Skeletal muscle tissue (tissue), 4 donors: ENCODE data around the gene OGG1. TPM values are rescaled to one million over a fixed set of nuclear protein-coding genes. Genes with fewer than 3 reads are reported as not detected.

ENCODE experiments used
- H3K27ac ChIP-seq: one replicate; pipeline ENCODE4 v1.7.0; 2013; ENCODE audit warnings: mild to moderate bottlenecking, low read depth, low read length, inconsistent platforms
- H3K27me3 ChIP-seq, 3 donors: one replicate each; pipeline ENCODE4 v1.7.0; 2013; ENCODE audit warnings: low read length in 3 of 3; ENCODE audit not compliant: control insufficient read depth in 3 of 3, insufficient read depth in 3 of 3
- H3K36me3 ChIP-seq, 3 donors: one replicate each; pipeline ENCODE4 v1.7.0; 2013; ENCODE audit warnings: low read length in 3 of 3; ENCODE audit not compliant: control insufficient read depth in 3 of 3, insufficient read depth in 3 of 3
- H3K4me1 ChIP-seq, 3 donors: one replicate each; pipeline ENCODE4 v1.7.0; 2013; ENCODE audit warnings: low read length in 3 of 3, mild to moderate bottlenecking in 3 of 3; ENCODE audit not compliant: control insufficient read depth in 3 of 3, insufficient read depth in 3 of 3
- H3K4me3 ChIP-seq, 3 donors: one replicate each; pipeline ENCODE4 v1.7.0; 2013; ENCODE audit warnings: low read length in 3 of 3
- H3K9ac ChIP-seq, 3 donors: one replicate each; pipeline ENCODE4 v1.7.0; 2013; ENCODE audit warnings: low read length in 3 of 3, mild to moderate bottlenecking in 3 of 3, moderate library complexity in 2 of 3, low read depth in 1 of 3
- H3K9me3 ChIP-seq, 3 donors: one replicate each; pipeline ENCODE4 v1.7.0; 2013; ENCODE audit warnings: low read length in 3 of 3; ENCODE audit not compliant: control insufficient read depth in 3 of 3
- total RNA-seq: library from RNA; depleted of rRNA; stranded (reverse); fragments of >200 nt; gene quantifications from one replicate; pipeline ENCODE4 v1.2.3, GENCODE V29; 2014
- donor health status: Osteomylitis.

Gene OGG1
- total RNA-seq, 1 donor from 2014 or later, result 29.2 TPM

DNA sequence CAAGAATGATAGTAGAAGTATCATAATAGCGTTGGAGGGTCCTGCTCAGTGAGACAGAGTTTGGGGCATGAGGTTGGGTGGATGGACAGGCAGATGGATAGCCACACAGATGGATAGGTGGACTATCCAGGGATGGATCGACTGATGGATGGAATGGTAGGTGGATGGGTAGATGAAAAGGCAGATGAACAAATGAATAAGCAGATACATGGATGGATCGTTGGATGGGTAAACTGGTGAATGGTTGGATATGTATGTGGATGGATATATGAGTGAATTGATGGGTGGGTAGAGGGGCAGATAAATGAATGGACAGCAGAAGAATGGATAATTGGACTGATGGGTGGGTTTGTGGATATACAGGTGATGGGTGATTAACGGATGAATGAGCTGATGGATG, 36.6 kb upstream of the OGG1 start:
- Histone ChIP-seq H3K27me3 (no peaks in the 10 kb centered on the region), H3K36me3 (no peaks in the 10 kb centered on the region), H3K9ac (no peak overlapping the region)

DNA sequence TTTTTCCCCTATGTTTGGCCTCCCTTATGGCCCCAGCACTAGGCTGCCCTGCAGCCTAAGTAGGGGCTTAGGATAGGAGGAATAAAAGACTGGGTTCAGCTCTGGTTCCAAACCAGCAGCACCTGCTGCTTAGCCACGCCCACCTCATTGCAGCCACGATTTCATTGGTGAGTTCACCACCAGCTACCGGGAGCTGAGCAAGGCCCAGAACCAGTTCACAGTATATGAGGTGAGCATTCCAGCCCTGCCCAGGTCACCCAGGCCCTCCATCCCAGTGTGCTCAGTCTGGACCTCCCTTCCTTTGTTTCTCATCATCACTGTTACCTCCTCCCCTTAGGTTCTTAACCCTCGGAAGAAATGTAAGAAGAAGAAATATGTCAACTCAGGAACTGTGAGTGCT, 34.6 kb upstream of the OGG1 start:
- no peak overlapping the region for H3K4me3 ChIP-seq
- no peaks in the 10 kb centered on the region for H3K36me3 ChIP-seq
- H3K4me1 ChIP-seq, result peaks cover 0 to 4% (median 2%) of the 10 kb centered on the region in 3 donors
- H3K27me3 ChIP-seq, result no peaks in the 10 kb centered on the region
- H3K9ac ChIP-seq, result no peak overlapping the region
- H3K9me3 ChIP-seq, result no peaks in the 10 kb centered on the region
- H3K27ac ChIP-seq, result no peak overlapping the region

More for the DNA sequence above, 36.6 kb upstream of the OGG1 start:
- peaks cover 0 to 4% (median 2%) of the 10 kb centered on the region in 3 donors for H3K4me1 ChIP-seq
- H3K4me3 ChIP-seq, result no peak overlapping the region
- no peak overlapping the region for H3K27ac ChIP-seq
- H3K9me3 ChIP-seq, result no peaks in the 10 kb centered on the region

DNA sequence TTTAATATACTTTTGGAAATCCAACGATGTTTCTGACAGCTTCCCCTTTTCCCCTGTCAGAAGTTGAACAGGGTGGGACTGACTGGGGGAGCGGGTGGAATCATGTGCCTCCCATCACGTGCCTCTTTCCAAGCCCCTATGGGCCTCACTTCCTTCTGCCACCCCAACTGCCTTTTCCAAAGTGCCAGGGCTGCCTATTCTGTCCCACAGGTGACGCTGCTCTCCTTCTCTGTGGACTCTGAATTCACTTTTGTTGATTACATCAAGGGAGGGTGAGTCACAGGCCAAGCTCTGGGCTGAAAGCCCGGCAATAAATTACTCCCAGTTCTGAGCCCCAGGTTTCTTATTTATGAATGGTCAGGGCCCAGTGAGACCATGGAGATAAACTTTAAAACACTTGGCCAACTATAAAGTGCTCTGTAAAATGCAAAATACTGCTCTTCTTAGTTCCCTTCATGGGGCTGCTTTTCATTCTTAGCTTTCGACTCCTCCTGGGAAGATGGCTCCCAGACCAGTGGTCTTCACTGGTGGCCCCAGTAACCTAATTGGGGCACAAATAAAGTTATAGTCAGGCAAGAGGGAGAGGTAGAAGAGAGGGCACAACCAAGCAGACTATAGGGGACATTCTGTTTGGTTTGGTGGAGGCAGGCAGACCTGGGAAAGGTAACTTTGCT, 33.9 kb upstream of the OGG1 start:
- Histone ChIP-seq H3K4me3 (no peak overlapping the region), H3K27me3 (no peaks in the 10 kb centered on the region), H3K9ac (no peak overlapping the region), H3K9me3 (no peaks in the 10 kb centered on the region), H3K4me1 (peaks cover 0 to 4% (median 2%) of the 10 kb centered on the region in 3 donors), H3K27ac (peak overlapping the region; percentile 23), H3K36me3 (no peaks in the 10 kb centered on the region)

- Histone ChIP-seq H3K9ac (no peak overlapping the region), H3K4me1 (peaks cover 0 to 4% (median 2%) of the 10 kb centered on the region in 3 donors), H3K4me3 (no peak overlapping the region), H3K9me3 (no peaks in the 10 kb centered on the region), H3K27ac (no peak overlapping the region), H3K27me3 (no peaks in the 10 kb centered on the region), H3K36me3 (no peaks in the 10 kb centered on the region)
Measured at GRCh38 chr3:9716801-9717555, 32.8 kb upstream of the OGG1 start.

GRCh38 chr3:9717563-9717962, 32.2 kb upstream of the OGG1 start:
- Histone ChIP-seq H3K9me3 (no peaks in the 10 kb centered on the region), H3K4me1 (peaks cover 0 to 4% (median 2%) of the 10 kb centered on the region in 3 donors), H3K4me3 (no peak overlapping the region), H3K36me3 (no peaks in the 10 kb centered on the region), H3K27me3 (no peaks in the 10 kb centered on the region), H3K9ac (no peak overlapping the region), H3K27ac (no peak overlapping the region)

GRCh38 chr3:9718118-9718517, 31.6 kb upstream of the OGG1 start:
- H3K9ac ChIP-seq, result no peak overlapping the region
- no peaks in the 10 kb centered on the region for H3K9me3 ChIP-seq
- H3K27ac ChIP-seq, result no peak overlapping the region
- H3K27me3 ChIP-seq, result no peaks in the 10 kb centered on the region
- no peak overlapping the region for H3K4me3 ChIP-seq
- peaks cover 0 to 4% (median 2%) of the 10 kb centered on the region in 3 donors for H3K4me1 ChIP-seq
- no peaks in the 10 kb centered on the region for H3K36me3 ChIP-seq

- Histone ChIP-seq H3K27ac (no peak overlapping the region), H3K9ac (no peak overlapping the region), H3K4me1 (no peaks in the 10 kb centered on the region), H3K9me3 (no peaks in the 10 kb centered on the region), H3K4me3 (no peak overlapping the region), H3K27me3 (no peaks in the 10 kb centered on the region), H3K36me3 (no peaks in the 10 kb centered on the region)
Measured at GRCh38 chr3:9721015-9721699, 28.6 kb upstream of the OGG1 start.

DNA sequence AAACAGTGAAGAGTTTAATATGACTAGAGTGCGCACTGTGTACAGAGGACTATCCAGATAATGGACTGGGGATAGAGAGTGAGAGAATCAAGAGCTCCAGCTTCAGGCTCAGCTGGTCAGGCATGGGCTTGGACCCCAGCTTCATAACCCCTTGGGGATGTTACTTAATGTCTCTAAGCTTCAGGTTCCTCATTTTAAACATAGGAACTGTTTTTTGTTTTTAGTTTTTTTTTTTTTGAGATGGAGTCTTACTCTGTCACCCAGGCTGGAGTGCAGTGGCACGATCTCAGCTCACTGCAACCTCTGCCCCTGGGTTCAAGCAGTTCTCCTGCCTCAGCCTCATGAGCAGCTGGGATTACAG, 28.1 kb upstream of the OGG1 start:
- Histone ChIP-seq H3K9ac (no peak overlapping the region), H3K9me3 (no peaks in the 10 kb centered on the region), H3K27ac (no peak overlapping the region), H3K27me3 (no peaks in the 10 kb centered on the region), H3K4me3 (no peak overlapping the region), H3K36me3 (no peaks in the 10 kb centered on the region), H3K4me1 (no peaks in the 10 kb centered on the region)

DNA sequence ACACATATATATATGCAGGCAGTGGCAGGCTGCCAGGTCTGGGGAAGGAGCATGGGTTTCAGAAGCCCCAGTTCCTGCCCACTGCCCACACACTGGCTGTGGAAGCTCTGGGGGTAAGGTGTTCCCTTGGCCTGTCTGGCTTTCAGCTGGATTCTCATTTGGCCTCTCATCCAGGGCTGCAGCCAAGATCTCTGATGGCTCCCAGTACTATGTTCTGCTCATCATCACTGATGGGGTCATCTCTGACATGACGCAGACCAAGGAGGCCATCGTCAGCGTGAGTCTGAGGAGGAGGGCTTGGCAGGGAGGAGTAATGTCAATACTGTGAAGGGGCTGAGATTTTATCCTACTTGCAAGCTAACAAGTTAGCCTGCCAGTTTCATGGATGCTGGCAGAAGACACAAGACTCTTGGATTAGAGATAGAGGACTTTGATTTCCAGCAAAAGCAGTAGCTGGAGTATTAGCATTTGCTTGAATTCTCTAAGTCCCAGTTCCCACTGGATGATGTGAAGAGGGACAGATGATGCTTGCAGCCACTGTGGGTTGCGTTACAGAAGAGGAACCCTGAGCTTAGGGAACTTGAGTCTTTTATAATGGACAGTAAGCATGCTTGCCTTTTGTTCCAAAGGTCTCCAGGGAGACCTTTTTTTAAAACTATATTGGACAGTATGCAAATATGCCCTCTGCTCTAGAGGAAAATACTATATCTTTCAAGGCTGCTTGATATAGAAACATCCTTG, 23.8 kb upstream of the OGG1 start:
- Histone ChIP-seq H3K9ac (no peak overlapping the region), H3K36me3 (no peaks in the 10 kb centered on the region), H3K27me3 (no peaks in the 10 kb centered on the region), H3K4me3 (no peak overlapping the region), H3K9me3 (no peaks in the 10 kb centered on the region), H3K27ac (no peak overlapping the region), H3K4me1 (peaks cover 4 to 5% (median 5%) of the 10 kb centered on the region in 3 donors)
